Stimulated activated CD4-positive, alpha-beta T cell treated with anti-CD3 and anti-CD28 coated beads, Interleukin-4, amount 100 ng/mL, for 24 hours (primary cell): Measurements from ENCODE around the gene KLRD1.
"Not testable (repeated sequence)": the region's sequence is repeated elsewhere in the genome, so short reads cannot be mapped to it uniquely, and the experiment has no call there.

Experiments used
- DNase-seq: peaks from one replicate; pipeline ENCODE4 v3.0.0-alpha.2; 2020

Gene KLRD1

DNA sequence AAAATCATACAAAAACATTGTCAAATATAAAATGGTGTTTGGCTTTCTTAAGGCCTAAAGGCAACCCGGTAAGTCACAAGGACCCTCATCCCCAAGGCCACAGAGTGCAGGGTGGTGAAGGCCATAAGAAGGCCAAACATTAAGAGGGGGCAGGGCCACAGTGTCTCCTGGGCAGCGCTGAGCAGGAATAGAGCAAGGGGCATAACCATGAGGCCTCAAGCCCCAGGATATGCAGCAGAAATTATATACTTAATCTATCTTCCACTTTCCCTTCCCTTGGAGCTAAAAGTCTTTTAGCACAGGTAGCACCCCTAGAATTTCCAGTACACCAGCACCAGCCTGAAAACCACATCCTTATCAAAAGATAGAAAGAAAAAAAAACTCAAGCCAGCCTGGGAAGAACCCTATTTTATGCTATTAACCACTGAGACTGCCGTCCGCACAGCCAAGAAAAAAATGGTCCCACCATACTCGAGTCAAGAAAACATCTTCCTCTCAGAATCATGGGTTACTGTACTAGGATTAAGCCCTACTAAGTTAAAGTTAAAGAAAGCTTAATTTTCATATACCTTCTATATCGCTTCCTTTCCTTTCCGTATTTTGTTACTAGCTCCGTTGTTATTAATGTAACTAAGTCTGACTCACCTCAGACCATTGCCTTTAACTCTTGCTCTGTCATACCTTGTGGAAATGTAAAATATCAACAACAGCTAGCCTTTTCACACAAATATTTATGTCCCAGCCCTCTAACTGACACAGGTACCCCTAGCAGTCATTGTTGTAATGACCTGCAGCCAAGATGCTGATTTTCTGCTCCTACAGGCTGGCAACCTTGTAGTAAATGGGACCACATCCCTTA, 62.1 kb downstream of the KLRD1 start:
- no peak for DNase-seq

DNA sequence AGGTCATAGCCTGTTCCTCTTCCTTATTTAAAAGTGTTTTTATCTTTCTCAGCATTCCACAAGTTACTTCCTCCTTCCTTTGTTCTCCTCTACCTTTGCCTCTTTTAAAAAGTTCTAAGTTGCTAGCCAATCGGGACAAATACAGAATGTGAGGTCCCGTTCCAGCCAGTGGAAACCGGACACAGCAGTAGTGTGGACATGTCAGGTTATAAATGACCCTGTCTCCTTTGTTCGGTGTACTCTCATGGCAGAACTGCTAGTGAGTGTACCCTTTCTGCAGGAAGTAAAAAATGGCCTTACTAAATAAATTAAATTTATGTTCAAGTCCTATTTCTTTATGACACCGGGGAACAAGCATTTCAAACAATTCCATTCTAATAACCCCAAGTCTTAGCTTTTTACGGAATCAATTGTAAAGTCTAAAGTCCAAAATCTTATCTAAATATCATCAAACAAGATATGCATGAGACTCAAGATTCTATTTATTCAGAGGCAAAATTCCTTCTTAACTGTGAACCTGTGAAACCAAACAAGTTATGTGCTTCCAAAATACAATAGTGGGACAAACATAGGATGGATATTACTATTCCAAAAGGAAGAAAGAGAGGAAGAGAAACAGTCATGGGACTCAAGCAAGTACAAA, 64.3 kb downstream of the KLRD1 start:
- DNase-seq = not testable (repeated sequence)

DNA sequence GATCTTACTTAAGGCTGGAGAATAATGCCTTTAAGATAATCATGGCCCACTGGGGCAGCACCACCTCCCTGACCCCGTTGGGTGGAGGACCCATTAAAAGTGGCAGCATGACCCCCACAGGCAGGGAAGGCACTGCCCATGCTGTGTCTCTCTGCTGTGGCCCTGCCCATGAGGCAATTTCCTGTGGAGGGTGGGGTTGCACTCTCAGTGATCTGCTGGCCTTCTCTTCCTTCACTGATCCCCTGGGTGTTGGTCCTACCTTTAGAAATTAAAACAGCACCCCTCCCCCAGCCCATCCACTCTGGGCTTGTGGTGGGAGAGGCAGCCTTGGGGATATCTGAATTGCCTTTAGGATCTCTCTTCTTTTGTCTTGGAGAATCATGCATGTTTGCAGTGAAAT, 64.9 kb downstream of the KLRD1 start:
- DNase-seq = no peak

DNA sequence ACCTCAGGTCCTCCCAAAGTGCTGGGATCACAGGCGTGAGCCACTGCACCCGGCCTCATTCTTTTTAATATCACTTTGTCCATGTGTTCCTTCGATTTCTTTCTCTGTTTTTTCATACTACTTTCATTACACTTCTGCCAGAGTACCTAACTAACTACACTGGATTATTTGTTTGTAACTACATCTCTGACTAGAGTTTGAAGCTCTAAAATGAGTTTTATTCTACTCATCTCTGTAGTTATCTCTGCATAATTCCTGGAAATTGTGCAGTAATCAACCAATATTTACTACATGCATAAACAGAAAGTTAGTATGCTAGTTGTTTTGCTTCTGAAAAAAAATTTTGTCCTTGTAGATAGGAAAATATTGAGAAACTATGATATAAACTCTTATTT, 67.0 kb downstream of the KLRD1 start:
- no peak for DNase-seq

DNA sequence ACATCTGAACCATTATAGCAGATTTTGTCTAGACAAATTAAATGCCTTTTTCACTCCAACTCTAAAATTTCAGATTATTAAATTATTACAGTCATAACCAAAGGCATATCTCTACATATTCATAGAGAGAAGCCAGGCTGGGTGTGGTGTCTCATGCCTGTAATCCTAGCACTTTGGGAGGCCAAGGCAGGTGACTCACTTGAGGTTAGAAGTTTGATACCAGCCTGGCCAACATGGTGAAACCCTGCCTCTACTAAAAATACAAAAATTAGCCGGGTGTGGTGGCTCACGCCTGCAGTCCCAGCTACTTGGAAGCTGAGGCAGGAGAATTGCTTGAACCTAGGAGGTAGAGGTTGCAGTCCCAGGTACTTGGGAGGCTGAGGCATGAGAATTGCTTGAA, 71.1 kb downstream of the KLRD1 start:
- DNase-seq = not testable (repeated sequence)
